ENCODE measurements around the gene ASPDH.

Gene ASPDH

DNA sequence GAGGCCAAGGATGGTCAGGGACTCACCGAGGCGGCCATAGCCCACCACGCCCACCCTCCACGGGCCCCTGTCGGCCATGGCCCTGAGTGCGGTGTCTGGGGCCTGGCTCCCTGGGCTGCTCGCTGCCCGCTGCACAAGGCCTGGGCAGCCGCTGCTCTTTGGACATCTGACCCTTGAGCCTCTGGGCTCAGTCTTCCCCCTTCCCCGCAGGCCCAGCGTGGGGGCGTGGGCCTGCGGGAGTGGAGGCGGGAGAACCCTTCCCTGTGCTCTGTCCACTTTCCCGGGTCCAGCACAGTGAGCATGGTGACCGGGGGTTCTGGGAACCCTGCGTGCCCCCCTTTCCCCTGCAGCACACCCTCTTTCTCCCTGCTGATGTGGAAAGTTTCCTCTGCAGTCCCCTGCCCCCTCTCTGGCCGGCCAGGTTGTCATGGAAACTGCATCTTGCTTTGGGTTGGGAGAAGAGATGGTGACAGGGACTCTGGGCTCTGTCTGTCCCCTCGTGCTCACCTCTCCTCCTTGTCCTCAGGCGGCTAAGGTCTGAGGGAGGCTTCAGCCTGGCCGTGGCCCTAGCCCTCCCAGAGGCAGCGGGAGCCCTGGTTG, at the start of gene ASPDH:
ASPDH (minus strand) TSS at position 168 of the 600 bp plus-strand sequence; CDS start at position 78, 90 bp downstream.
- peak in 1 of 2 experiments; percentile 37 for DNase-seq

- no peak for DNase-seq
Observed at GRCh38 chr19:50562996-50563395, 49.3 kb upstream of the ASPDH start.

DNA sequence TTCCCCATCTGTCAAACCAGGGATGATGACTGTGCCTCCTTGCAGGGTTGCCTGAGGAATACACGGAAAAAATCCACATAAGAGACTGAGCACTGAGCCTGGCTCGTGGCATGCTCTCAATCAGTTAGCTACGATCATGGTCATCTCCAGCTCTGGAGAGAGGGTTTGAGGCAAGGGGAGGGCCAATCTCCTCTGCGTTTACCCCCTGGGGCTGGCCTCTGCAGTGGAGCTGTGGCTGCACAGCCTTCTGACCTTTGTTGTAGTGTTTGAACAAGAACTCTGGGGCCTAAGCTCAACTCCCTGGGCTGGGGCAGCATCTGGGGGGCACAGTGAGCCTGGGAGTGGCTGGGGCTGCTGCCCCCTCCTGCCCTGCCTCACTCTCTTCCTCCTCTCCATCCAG, 48.6 kb upstream of the ASPDH start:
- no peak for DNase-seq

GRCh38 chr19:50559636-50560035, 45.9 kb upstream of the ASPDH start:
- no peak for DNase-seq

DNA sequence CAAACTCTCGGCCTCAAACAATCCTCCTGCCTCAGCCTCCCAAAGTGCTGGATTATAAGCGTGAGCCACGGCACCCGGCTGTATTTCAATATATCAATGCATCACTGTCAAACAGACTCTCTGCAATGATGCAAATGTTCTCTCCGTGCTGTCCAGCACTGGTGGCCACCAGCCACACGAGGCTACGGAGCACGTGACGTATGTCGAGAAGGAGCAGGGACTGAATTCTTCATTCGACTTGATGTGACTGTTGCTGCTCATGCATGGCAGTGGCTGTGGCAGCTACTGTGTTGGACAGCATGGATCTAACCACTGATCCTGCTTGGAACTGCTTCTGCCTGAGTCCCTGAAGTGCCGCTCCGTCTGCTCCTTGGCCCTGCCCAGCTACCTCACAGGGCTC, 44.7 kb upstream of the ASPDH start:
- DNase-seq, result no peak

DNA sequence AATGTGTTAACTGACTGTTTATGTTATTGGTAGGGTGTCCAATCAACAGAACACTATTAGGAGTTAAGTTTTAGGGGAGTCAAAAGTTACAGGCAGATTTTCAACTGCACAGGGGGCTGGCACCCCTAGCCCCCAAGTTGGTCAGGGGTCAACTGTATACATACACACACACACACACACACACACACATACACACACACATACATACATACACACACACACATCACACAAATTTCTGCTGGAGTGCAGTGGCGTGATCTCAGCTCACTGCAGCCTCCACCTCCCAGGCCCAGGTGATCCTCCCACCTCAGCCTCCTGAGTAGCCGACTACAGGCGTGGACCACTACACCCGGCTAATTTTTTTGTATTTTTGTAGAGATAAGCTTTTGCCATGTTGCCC, 44.3 kb upstream of the ASPDH start:
- no peak for DNase-seq

DNA sequence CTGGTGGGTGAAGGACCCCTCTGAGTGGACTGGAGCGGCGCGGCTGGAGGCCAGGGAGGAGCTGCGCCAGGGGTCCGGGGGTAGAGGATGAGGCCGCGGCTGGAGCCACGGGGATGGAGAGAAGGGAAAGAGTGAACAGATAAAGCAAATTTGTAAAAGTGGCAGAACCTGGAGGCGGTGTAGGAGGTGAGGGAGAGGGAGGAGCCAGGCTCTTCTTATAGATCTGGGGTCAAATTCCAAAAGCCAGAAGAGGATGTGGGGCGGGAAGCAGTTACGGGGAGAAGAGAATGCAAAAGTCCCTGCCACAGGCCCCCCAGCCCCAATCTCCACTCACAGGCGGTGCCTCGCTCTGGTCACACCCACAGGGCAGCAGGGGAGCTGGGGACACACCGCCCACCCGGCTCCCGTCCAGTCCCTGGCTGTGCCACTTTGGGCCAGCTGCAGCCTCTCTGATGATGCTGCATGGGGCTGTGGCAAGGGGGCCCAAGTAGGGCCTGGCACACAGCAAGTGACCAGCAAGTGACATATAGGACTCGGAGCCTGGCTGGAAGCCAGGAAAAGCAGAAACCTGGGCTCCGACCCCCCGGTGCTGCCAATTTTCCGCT, 43.4 kb upstream of the ASPDH start:
- no peak for DNase-seq

- peak in 1 of 2 experiments; percentile 32 for DNase-seq
Observed at GRCh38 chr19:50556282-50557008, 42.7 kb upstream of the ASPDH start.

DNA sequence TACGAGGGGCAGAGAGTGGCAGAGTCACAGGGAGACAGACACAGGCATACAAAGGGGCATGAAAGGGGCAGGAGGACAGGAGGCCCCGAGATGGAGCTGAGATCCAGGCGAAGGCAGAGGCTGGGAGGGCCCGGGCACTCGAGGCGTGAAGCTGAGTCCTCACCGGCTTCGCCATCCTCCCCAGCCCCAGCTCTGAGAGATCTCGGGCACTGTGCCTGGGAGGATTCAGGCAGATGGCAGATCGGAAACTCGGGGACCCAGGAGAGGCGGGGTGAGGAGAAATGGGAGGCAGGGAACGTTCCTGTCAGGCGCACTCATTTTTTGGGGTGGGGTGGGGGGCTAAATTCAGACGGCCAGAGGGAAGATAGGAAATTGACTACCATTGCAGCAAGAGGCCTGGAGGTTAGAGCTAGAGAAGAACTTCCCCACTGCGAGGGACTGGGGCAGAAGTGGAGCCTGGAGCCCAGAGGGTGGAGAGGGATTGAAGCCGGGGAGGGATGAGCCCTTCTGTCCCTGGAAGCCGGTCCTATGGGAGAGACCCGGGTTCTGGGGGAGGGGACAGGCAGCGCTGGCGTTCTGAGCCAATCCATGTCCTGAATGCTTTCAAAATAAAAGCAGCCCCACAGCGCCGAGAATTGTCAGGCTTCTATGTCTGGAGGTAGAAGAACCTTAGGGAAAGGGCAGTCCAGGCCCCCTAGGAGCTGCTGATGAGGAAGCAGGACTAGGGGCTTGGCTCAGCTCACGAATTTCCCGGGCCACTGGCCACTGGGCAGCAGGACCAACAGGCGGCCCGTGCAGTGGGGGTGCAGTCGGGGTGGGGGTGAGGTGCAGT, 42.0 kb upstream of the ASPDH start:
- no peak for DNase-seq

DNA sequence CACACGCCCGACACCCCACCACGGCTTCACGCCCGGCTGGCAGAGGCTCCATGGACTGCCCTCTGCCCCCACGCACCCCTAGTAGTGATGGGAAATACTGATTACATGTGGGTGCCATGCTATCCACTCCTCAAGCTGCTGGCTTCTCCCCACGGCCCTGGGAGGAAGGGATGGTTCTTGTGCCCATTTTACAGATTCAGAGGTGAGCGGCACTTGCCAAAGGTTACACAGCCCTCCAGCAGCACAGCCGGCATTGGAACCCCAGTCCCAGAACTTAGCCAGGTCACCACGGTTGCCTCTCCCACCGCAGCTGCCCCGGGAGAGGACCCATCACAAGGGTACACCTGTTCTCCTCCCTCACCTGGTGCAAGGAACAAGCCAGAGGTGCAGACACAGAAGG, 41.3 kb upstream of the ASPDH start:
- DNase-seq, result no peak

DNA sequence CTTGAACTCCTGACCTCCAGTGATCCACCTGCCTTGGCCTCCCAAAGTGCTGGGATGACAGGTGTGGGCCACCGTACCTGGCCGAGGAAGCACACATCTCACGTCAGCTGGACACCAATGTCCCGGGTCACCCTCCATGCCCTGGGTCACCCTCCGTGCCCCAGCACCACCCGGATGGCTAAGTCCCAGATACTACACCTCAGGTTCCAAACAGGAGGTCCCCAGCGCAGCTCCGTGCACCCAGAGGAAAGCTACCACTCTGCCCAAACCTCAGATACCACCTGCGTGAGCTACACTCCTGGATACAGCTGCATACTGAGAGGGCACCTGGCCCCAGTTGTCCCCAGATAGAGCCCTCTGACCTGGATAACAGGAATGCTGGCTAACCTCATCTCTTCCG, 40.5 kb upstream of the ASPDH start:
- no peak for DNase-seq

- DNase-seq, result no peak
Observed at GRCh38 chr19:50553134-50553703, 39.5 kb upstream of the ASPDH start.

GRCh38 chr19:50552540-50552939, 38.8 kb upstream of the ASPDH start:
- DNase-seq, result no peak

GRCh38 chr19:50551715-50552187, 38.0 kb upstream of the ASPDH start:
- peak in 1 of 2 experiments; percentile 47 for DNase-seq

DNA sequence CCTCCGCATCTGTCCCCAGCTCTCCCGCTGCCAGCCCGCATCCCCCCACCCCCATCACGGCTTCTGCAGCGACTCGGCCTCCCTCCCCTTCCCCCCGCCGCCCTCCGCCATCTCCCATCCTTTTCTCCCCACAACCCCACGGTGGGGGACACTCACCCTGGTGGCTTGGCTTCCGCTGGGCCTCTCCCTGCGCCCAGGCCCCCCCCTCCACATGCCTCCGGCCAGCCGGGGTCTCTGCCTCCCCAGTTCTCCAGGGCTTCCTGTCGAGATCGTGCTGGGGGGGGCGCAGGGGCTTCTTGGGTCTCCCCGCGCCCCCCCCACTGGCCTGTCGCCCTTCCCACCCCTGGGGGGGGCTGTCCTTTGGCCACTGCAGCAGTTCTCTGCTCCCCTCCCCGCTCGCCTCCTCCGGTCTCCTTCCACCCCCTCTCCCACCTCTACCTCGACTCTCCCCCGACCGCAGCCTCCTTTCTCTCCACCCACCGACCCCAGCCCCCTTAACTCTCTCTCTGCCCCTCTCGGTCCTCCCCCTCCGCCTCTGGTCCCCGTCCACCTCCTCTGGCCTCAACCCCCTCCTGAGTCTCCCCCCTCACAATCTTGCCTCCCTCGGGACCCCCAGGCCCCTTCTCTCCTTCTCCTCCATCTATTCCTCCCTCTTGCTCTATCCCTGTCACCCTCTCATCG, 37.5 kb upstream of the ASPDH start:
- no peak for DNase-seq

GRCh38 chr19:50550594-50550966, 36.9 kb upstream of the ASPDH start:
- no peak for DNase-seq

DNA sequence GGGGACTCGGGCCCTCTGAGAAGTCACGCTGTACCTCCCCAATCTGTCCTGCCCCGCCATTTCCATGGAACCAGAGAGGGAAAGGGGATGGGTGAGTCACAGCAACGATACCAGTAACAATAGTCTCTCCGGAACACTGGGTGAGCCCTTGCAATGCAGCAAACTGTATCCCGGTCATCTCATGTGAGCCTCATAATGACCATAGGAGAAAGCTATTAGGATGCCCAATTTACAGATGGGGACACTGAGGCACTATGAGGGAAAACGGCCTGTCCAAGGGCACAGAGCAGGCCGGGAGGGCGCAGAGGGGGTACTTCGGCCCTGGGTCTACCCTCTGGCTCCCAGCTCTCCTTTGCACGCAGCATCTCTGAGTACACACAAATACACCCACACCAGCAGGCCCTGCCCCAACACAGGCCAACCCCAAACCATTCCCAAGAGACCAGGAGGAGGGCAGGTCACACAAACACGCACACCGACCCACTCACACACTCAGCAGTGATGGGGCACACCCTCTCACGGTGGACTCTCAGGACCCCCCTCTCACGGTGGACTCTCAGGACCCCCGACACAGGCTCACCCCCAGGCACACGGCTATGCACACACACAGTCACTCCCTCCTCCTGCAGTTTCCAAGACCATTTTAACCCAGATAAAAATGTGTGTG, 36.3 kb upstream of the ASPDH start:
- DNase-seq, result no peak

GRCh38 chr19:50549059-50549926, 35.6 kb upstream of the ASPDH start:
- DNase-seq, result no peak

- DNase-seq, result no peak
Observed at GRCh38 chr19:50548191-50549058, 34.7 kb upstream of the ASPDH start.

All from cerebellar nuclear complex (tissue), 1 donor.